Measurements from ENCODE around the gene KIAA1210. TPM values are rescaled to one million over a fixed set of nuclear protein-coding genes. Genes with fewer than 3 reads are reported as not detected.

Gene KIAA1210
- total RNA-seq, 1 donor from 2014 or later: not detected

GRCh38 chrX:119156241-119156640 lies 28.6 kb upstream of the KIAA1210 start:
- Mint-ChIP-seq H3K36me3 (ENCODE audit: low read depth) (peaks cover 2% of the 10 kb centered on the region), H3K27ac (ENCODE audit: unreplicated experiment) (no peak overlapping the region), H3K27me3 (ENCODE audit: low read depth) (peaks cover 1% of the 10 kb centered on the region), H3K9me3 (ENCODE audit: low read depth) (peaks cover 3% of the 10 kb centered on the region), H3K4me3 (ENCODE audit: unreplicated experiment) (no peak overlapping the region), H3K4me1 (ENCODE audit: low read depth) (peaks cover 5% of the 10 kb centered on the region)
- TF ChIP-seq CTCF (IDR thresholded peaks at IDR 0.05): no peak
- no peak for DNase-seq (ENCODE audit: low spot score)

GRCh38 chrX:119155416-119156035 lies 27.9 kb upstream of the KIAA1210 start:
- Mint-ChIP-seq H3K27me3 (ENCODE audit: low read depth) (peaks cover 1% of the 10 kb centered on the region), H3K9me3 (ENCODE audit: low read depth) (no peaks in the 10 kb centered on the region), H3K27ac (ENCODE audit: unreplicated experiment) (no peak overlapping the region), H3K4me1 (ENCODE audit: low read depth) (peaks cover 5% of the 10 kb centered on the region), H3K36me3 (ENCODE audit: low read depth) (peaks cover 2% of the 10 kb centered on the region), H3K4me3 (ENCODE audit: unreplicated experiment) (no peak overlapping the region)
- DNase-seq (ENCODE audit: low spot score): no peak
- no peak for TF ChIP-seq CTCF (IDR thresholded peaks at IDR 0.05)

- TF ChIP-seq CTCF (IDR thresholded peaks at IDR 0.05): no peak
- Mint-ChIP-seq H3K4me1 (ENCODE audit: low read depth) (peaks cover 5% of the 10 kb centered on the region), H3K27me3 (ENCODE audit: low read depth) (peaks cover 1% of the 10 kb centered on the region), H3K9me3 (ENCODE audit: low read depth) (no peaks in the 10 kb centered on the region), H3K4me3 (ENCODE audit: unreplicated experiment) (no peak overlapping the region), H3K27ac (ENCODE audit: unreplicated experiment) (no peak overlapping the region), H3K36me3 (ENCODE audit: low read depth) (no peaks in the 10 kb centered on the region)
- DNase-seq (ENCODE audit: low spot score): no peak
Measured at GRCh38 chrX:119151051-119151380, 23.4 kb upstream of the KIAA1210 start.

GRCh38 chrX:119150163-119151050 lies 22.8 kb upstream of the KIAA1210 start:
- Mint-ChIP-seq H3K27ac (ENCODE audit: unreplicated experiment) (no peak overlapping the region), H3K27me3 (ENCODE audit: low read depth) (peaks cover 1% of the 10 kb centered on the region), H3K9me3 (ENCODE audit: low read depth) (no peaks in the 10 kb centered on the region), H3K36me3 (ENCODE audit: low read depth) (no peaks in the 10 kb centered on the region), H3K4me1 (ENCODE audit: low read depth) (peaks cover 1% of the 10 kb centered on the region), H3K4me3 (ENCODE audit: unreplicated experiment) (no peak overlapping the region)
- DNase-seq (ENCODE audit: low spot score): no peak
- TF ChIP-seq CTCF (IDR thresholded peaks at IDR 0.05): no peak

GRCh38 chrX:119147486-119147885 lies 19.9 kb upstream of the KIAA1210 start:
- Mint-ChIP-seq H3K36me3 (ENCODE audit: low read depth) (no peaks in the 10 kb centered on the region), H3K27me3 (ENCODE audit: low read depth) (no peaks in the 10 kb centered on the region), H3K4me3 (ENCODE audit: unreplicated experiment) (no peak overlapping the region), H3K27ac (ENCODE audit: unreplicated experiment) (no peak overlapping the region), H3K4me1 (ENCODE audit: low read depth) (no peaks in the 10 kb centered on the region), H3K9me3 (ENCODE audit: low read depth) (no peaks in the 10 kb centered on the region)
- DNase-seq (ENCODE audit: low spot score): peak; percentile 38
- TF ChIP-seq CTCF (IDR thresholded peaks at IDR 0.05): no peak

Data from chondrocyte (in vitro differentiated cells).